Neural cell (in vitro differentiated cells): ENCODE measurements around the gene SPATA19.

Experiments
- CTCF ChIP-seq: fragments of 450-650 bp; IDR thresholded peaks from 2 replicates; pipeline ENCODE4 v1.5.1; 2014; ENCODE audit warnings: antibody characterized with exemption, mild to moderate bottlenecking, moderate library complexity; ENCODE audit not compliant: poor library complexity, severe bottlenecking
- EP300 ChIP-seq: fragments of 450-650 bp; conservative IDR thresholded peaks from 2 replicates; pipeline ENCODE4 v1.6.1; 2014; ENCODE audit warnings: antibody characterized with exemption, mild to moderate bottlenecking, moderate library complexity; ENCODE audit not compliant: poor library complexity, severe bottlenecking
- EZH2 ChIP-seq: fragments of 200-600, 300-800 bp; shearing (Covaris generic), sonication (generic); IDR thresholded peaks from 2 replicates; pipeline ENCODE4 v1.6.1; 2014; ENCODE audit warnings: antibody characterized with exemption, low read length, borderline replicate concordance, mild to moderate bottlenecking; ENCODE audit not compliant: insufficient read depth, poor library complexity, severe bottlenecking
- MXI1 ChIP-seq: fragments of 450-650 bp; conservative IDR thresholded peaks from 2 replicates; pipeline ENCODE4 v1.6.1; 2014; ENCODE audit warnings: antibody characterized with exemption, mild to moderate bottlenecking; ENCODE audit not compliant: poor library complexity, severe bottlenecking
- POLR2AphosphoS5 ChIP-seq: IDR thresholded peaks from 2 replicates; pipeline ENCODE4 v1.6.1; 2012
- TAF1 ChIP-seq: IDR thresholded peaks from 2 replicates; pipeline ENCODE4 v1.6.1; 2012; ENCODE audit warnings: low read depth

- no peak for TF ChIP-seq CTCF
- no peak for TF ChIP-seq TAF1
- TF ChIP-seq MXI1: no peak
- TF ChIP-seq EP300: no peak
- no peak for TF ChIP-seq POLR2AphosphoS5
- no peak for TF ChIP-seq EZH2
These were observed 30.7 kb downstream of the SPATA19 start for GRCh38 chr11:133814588-133815100.
